HepG2 (cell line): ENCODE results near the gene LANCL3. TPM values are rescaled to one million over a fixed set of nuclear protein-coding genes. Genes with fewer than 3 reads are reported as not detected.

Experiments
- ATAC-seq: fragments of 200-7000 bp; cut with Tn5 transposase; 3 replicates; pipeline ENCODE4 v1.9.1; 2020; ENCODE audit warnings: mild to moderate bottlenecking, moderate library complexity
- BruUV-seq: library from RNA; stranded (reverse); fragments of 400-500 nt; replicated peaks from 2 replicates; lab custom pipeline; 2021; lab: Mats Ljungman, UMichigan
- CTCF ChIA-PET: fragments of 300-600 bp; formaldehyde crosslinking; extraction: SDS; loops from one replicate; lab custom pipeline; 2021; ENCODE audit warnings: low total read pairs, inconsistent platforms, low intra/inter-chr PET ratio; lab: Yijun Ruan, JAX
- POLR2A ChIA-PET: fragments of 350-600 bp; sonication (Branson Sonifier 250); formaldehyde crosslinking; loops from one replicate; lab custom pipeline; 2020; ENCODE audit warnings: antibody characterized with exemption, inconsistent platforms; lab: Yijun Ruan, JAX
- DNase-seq: peaks from one replicate; pipeline ENCODE4 v3.0.0-alpha.2; 2015; ENCODE audit warnings: low spot score
- FAIRE-seq: peaks from 3 replicates; lab custom pipeline; 2011; peaks lifted over from hg19 to GRCh38; lab: Jason Lieb, UNC
- H2AFZ ChIP-seq: one replicate; pipeline ENCODE4 v1.6.1; 2011; ENCODE audit warnings: low read length, inconsistent platforms
- H3K27ac ChIP-seq: fragments of 300-600 bp; 3 replicates; pipeline ENCODE4 v1.8.0; 2011; ENCODE audit warnings: mixed run types, mild to moderate bottlenecking, mixed read lengths, low read length, inconsistent platforms; ENCODE audit not compliant: insufficient read depth; ENCODE audit errors: extremely low read length
- H3K27me3 ChIP-seq, 2 experiments: fragments of 200-600 bp in 1 of 2; 2 replicates in 1 of 2; 3 replicates in 1 of 2; pipeline versions ENCODE4 v1.6.0 to v1.8.0; 2011; ENCODE audit warnings: low read length in 2 of 2, mild to moderate bottlenecking in 2 of 2, moderate library complexity in 2 of 2, inconsistent platforms in 1 of 2; ENCODE audit not compliant: insufficient read depth in 2 of 2, control insufficient read depth in 1 of 2
- H3K36me3 ChIP-seq, 2 experiments: fragments of 200-600 bp in 1 of 2; replicated peaks in 1 of 2; 2 replicates in 1 of 2; 3 replicates in 1 of 2; pipeline versions ENCODE4 v1.5.1 to v1.8.0; 2011; ENCODE audit warnings: low read length in 2 of 2, inconsistent platforms in 1 of 2; ENCODE audit not compliant: insufficient read depth in 2 of 2, control insufficient read depth in 1 of 2
- H3K4me1 ChIP-seq: 2 replicates; pipeline ENCODE4 v1.5.1; 2012; ENCODE audit warnings: low read length, inconsistent platforms; ENCODE audit not compliant: insufficient read depth
- H3K4me2 ChIP-seq: 2 replicates; pipeline ENCODE4 v1.6.0; 2011; ENCODE audit warnings: low read depth, low read length, inconsistent platforms
- H3K4me3 ChIP-seq, 3 experiments: fragments of 200-600 bp in 1 of 3; sonication (generic), shearing (Covaris generic) in 1 of 3; replicated peaks in 1 of 3; 2 replicates each; pipeline ENCODE4 v1.5.1; 2011 to 2016; ENCODE audit warnings: low read length in 3 of 3, inconsistent platforms in 2 of 3, low read depth in 2 of 3, mild to moderate bottlenecking in 2 of 3, control low read depth in 1 of 3, mixed read lengths in 1 of 3; ENCODE audit not compliant: insufficient read depth in 1 of 3
- H3K79me2 ChIP-seq: one replicate; pipeline ENCODE4 v1.6.1; 2011; ENCODE audit warnings: low read length, inconsistent platforms; ENCODE audit not compliant: insufficient read depth
- H3K9ac ChIP-seq: 2 replicates; pipeline ENCODE4 v1.6.0; 2011; ENCODE audit warnings: mild to moderate bottlenecking, low read depth, low read length, inconsistent platforms; ENCODE audit not compliant: insufficient read depth
- H3K9me3 ChIP-seq: 2 replicates; pipeline ENCODE4 v1.5.1; 2012; ENCODE audit warnings: mild to moderate bottlenecking, low read length
- H4K20me1 ChIP-seq: 2 replicates; pipeline ENCODE4 v1.6.0; 2011; ENCODE audit warnings: inconsistent platforms, mild to moderate bottlenecking, low read length, moderate library complexity; ENCODE audit not compliant: insufficient read depth
- EHMT2 ChIP-seq: fragments of 200-600 bp; sonication (generic); IDR thresholded peaks from 2 replicates; pipeline ENCODE4 v1.7.0; 2017; ENCODE audit warnings: antibody characterized with exemption, low read depth, low read length, borderline replicate concordance
- FIP1L1 ChIP-seq: fragments of 200-400 bp; formaldehyde crosslinking; IDR thresholded peaks from 2 replicates; pipeline ENCODE4 v1.6.1; 2018; ENCODE audit warnings: low read depth, mild to moderate bottlenecking, low read length, moderate library complexity, borderline replicate concordance; ENCODE audit not compliant: insufficient read depth
- HMG20B ChIP-seq: conservative IDR thresholded peaks from 2 replicates; pipeline ENCODE4 v1.6.1; 2016; ENCODE audit warnings: missing genetic modification reagents, missing compliant biosample characterization
- IKZF1 ChIP-seq: fragments of 450-650 bp; IDR thresholded peaks from 2 replicates; pipeline ENCODE4 v1.7.1; 2016
- NFKB2 ChIP-seq: sonication (generic); formaldehyde crosslinking; IDR thresholded peaks from 2 replicates; pipeline ENCODE4 v1.4.0; 2020; ENCODE audit warnings: missing genetic modification reagents, borderline replicate concordance
- RFXANK ChIP-seq: IDR thresholded peaks from 2 replicates; pipeline ENCODE4 v1.6.1; 2016
- THAP11 ChIP-seq: IDR thresholded peaks from 2 replicates; pipeline ENCODE4 v1.6.1; 2016; ENCODE audit warnings: missing biosample characterization, missing genetic modification reagents
- ZNF253 ChIP-seq: sonication (generic); formaldehyde crosslinking; IDR thresholded peaks from 2 replicates; pipeline ENCODE4 v1.8.0; 2022; ENCODE audit warnings: mild to moderate bottlenecking, missing genetic modification reagents, borderline replicate concordance
- ZNF430 ChIP-seq: sonication (generic); formaldehyde crosslinking; IDR thresholded peaks from 2 replicates; pipeline ENCODE4 v1.9.0; 2021; ENCODE audit warnings: mild to moderate bottlenecking, missing genetic modification reagents
- WGBS: methylation state at CpG from one replicate; pipeline ENCODE4 v1.1.6; 2017; ENCODE audit warnings: low lambda C conversion rate; 5-methylcytosine and 5-hydroxymethylcytosine counted together
- in situ Hi-C: cut with HindIII; loops from 2 replicates; pipeline ENCODE4 v1.10.0; 2017; ENCODE audit warnings: low pct_unique_long_range_greater_than_20kb; ENCODE audit not compliant: extremely low pct_ligation_motif_present
- intact Hi-C: fragments of 100-400 bp; cut with micrococcal nuclease; formaldehyde crosslinking; loops from one replicate; pipeline ENCODE4 v1.10.0; 2022; ENCODE audit not compliant: unreplicated experiment
- polyA plus RNA-seq, 8 experiments: library from polyadenylated mRNA; depleted of rRNA in 3 of 8; stranded (reverse) in 7 of 8; unstranded in 1 of 8; fragments of >200 nt; fragmentation: Illumina TruSeq in 4 of 8; extraction: Trizol in 4 of 8; gene quantifications; 2 replicates each; pipeline versions ENCODE4 v1.2.1 to v1.2.3, GENCODE V29; 2011 to 2016; ENCODE audit warnings: low read depth in 4 of 8, missing spikeins in 1 of 8, mixed read lengths in 1 of 8; ENCODE audit not compliant: insufficient read depth in 1 of 8
- total RNA-seq, 5 experiments: library from RNA; depleted of rRNA; stranded (reverse); fragments of >200 nt; fragmentation: Illumina TruSeq; extraction: Trizol; gene quantifications; 2 replicates each; pipeline ENCODE4 v1.2.3, GENCODE V29; 2016; ENCODE audit warnings: low read depth in 1 of 5
- TF ChIP-seq, protein P1 (sequence below): sonication (generic); formaldehyde crosslinking; conservative IDR thresholded peaks from 2 replicates; pipeline ENCODE4 v1.5.0; 2020; ENCODE audit warnings: missing genetic modification reagents
- TF ChIP-seq, protein P2 (sequence below): sonication (generic); formaldehyde crosslinking; IDR thresholded peaks from 2 replicates; pipeline ENCODE4 v1.5.0; 2020; ENCODE audit warnings: mild to moderate bottlenecking, missing genetic modification reagents
- TF ChIP-seq, protein P3 (sequence below): sonication (generic); formaldehyde crosslinking; IDR thresholded peaks from 2 replicates; pipeline ENCODE4 v1.4.0; 2020; ENCODE audit warnings: mild to moderate bottlenecking, missing genetic modification reagents, borderline replicate concordance
- TF ChIP-seq, protein P4 (sequence below): sonication (generic); formaldehyde crosslinking; IDR thresholded peaks from 2 replicates; pipeline ENCODE4 v1.5.0; 2020; ENCODE audit warnings: mild to moderate bottlenecking, missing genetic modification reagents

Gene LANCL3
- total and polyA plus RNA-seq, 2 of the 13 experiments (the other 11 are each of a cell fraction or from before 2014, with no cell fraction given) = not detected

DNA sequence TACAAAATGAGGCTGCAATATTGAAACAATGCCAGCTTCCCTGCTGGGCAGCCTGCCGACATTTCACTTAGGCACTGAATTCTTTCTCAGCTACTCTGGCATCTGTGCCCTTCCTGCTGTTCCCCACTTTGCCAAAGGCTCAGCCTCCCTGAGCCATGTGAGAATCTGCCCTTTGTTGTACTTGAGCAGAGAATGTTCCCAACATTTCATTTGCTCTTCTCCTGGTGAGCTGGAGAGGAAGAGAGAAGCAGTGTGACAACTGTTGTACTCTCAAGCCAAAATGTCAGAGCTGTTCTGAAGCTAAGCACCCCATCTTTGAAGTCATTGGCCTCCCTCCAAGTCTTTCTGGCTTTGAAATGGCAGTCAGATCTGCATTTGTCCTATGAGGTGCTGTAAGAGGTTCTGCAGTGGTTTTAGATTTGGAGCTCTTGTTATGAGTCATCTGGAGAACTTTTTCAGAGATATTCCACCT, 32.5 kb downstream of the LANCL3 start (continued):
- no peak for TF ChIP-seq FIP1L1
- TF ChIP-seq RFXANK = no peak

DNA sequence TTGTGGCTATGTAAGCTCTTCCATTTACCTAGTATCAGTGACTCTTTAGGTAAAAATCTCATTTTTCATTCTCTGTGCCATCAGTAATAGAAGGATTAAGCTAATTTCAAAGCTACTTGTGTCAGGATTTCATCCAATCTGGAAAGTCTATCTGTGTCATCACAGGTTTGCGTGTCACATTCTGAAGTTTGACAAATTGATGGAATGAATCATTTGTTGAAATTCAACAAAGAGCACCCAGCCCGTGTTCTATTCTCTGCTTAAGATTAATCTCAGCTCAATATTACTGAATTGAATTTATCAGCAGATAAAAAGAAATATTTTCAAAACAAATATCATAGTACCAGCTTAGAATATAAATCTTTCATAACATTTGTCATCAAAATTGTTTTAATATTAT, 35.8 kb downstream of the LANCL3 start:
- in situ Hi-C loops = no loop called here

More for the DNA sequence above, 35.8 kb downstream of the LANCL3 start:
- no peak overlapping the region for H3K4me3 ChIP-seq
- TF ChIP-seq, protein P1, sequence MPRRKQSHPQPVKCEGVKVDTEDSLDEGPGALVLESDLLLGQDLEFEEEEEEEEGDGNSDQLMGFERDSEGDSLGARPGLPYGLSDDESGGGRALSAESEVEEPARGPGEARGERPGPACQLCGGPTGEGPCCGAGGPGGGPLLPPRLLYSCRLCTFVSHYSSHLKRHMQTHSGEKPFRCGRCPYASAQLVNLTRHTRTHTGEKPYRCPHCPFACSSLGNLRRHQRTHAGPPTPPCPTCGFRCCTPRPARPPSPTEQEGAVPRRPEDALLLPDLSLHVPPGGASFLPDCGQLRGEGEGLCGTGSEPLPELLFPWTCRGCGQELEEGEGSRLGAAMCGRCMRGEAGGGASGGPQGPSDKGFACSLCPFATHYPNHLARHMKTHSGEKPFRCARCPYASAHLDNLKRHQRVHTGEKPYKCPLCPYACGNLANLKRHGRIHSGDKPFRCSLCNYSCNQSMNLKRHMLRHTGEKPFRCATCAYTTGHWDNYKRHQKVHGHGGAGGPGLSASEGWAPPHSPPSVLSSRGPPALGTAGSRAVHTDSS (CRISPR knock-in tag) = no peak
- TF ChIP-seq NFKB2 (CRISPR knock-in tag) (no peak), THAP11 (CRISPR knock-in tag) (no peak), HMG20B (CRISPR knock-in tag) (no peak), EHMT2 (no peak), ZNF253 (no peak), ZNF430 (no peak), IKZF1 (no peak)
- TF ChIP-seq, protein P2, sequence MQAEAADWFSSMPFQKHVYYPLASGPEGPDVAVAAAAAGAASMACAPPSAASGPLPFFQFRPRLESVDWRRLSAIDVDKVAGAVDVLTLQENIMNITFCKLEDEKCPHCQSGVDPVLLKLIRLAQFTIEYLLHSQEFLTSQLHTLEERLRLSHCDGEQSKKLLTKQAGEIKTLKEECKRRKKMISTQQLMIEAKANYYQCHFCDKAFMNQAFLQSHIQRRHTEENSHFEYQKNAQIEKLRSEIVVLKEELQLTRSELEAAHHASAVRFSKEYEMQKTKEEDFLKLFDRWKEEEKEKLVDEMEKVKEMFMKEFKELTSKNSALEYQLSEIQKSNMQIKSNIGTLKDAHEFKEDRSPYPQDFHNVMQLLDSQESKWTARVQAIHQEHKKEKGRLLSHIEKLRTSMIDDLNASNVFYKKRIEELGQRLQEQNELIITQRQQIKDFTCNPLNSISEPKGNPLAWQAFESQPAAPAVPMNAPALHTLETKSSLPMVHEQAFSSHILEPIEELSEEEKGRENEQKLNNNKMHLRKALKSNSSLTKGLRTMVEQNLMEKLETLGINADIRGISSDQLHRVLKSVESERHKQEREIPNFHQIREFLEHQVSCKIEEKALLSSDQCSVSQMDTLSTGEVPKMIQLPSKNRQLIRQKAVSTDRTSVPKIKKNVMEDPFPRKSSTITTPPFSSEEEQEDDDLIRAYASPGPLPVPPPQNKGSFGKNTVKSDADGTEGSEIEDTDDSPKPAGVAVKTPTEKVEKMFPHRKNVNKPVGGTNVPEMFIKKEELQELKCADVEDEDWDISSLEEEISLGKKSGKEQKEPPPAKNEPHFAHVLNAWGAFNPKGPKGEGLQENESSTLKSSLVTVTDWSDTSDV (CRISPR knock-in tag) = no peak
- TF ChIP-seq, protein P3, sequence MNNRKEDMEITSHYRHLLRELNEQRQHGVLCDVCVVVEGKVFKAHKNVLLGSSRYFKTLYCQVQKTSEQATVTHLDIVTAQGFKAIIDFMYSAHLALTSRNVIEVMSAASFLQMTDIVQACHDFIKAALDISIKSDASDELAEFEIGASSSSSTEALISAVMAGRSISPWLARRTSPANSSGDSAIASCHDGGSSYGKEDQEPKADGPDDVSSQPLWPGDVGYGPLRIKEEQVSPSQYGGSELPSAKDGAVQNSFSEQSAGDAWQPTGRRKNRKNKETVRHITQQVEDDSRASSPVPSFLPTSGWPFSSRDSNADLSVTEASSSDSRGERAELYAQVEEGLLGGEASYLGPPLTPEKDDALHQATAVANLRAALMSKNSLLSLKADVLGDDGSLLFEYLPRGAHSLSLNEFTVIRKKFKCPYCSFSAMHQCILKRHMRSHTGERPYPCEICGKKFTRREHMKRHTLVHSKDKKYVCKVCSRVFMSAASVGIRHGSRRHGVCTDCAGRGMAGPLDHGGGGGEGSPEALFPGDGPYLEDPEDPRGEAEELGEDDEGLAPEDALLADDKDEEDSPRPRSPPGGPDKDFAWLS (CRISPR knock-in tag) = no peak
- TF ChIP-seq, protein P4, sequence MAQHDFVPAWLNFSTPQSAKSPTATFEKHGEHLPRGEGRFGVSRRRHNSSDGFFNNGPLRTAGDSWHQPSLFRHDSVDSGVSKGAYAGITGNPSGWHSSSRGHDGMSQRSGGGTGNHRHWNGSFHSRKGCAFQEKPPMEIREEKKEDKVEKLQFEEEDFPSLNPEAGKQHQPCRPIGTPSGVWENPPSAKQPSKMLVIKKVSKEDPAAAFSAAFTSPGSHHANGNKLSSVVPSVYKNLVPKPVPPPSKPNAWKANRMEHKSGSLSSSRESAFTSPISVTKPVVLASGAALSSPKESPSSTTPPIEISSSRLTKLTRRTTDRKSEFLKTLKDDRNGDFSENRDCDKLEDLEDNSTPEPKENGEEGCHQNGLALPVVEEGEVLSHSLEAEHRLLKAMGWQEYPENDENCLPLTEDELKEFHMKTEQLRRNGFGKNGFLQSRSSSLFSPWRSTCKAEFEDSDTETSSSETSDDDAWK (CRISPR knock-in tag) = no peak
- TF ChIP-seq, all 625 proteins: peak for 0
- Histone ChIP-seq H3K9me3 (no peaks in the 10 kb centered on the region), H3K79me2 (no peaks in the 10 kb centered on the region), H4K20me1 (no peaks in the 10 kb centered on the region), H3K9ac (no peak overlapping the region), H3K4me1 (no peaks in the 10 kb centered on the region), H3K36me3 (no peaks in the 10 kb centered on the region), H3K4me2 (no peak overlapping the region), H2AFZ (no peak overlapping the region), H3K27me3 (no peaks in the 10 kb centered on the region), H3K27ac (no peak overlapping the region)
- ChIA-PET POLR2A (no interaction called here), CTCF (no interaction called here)
- FAIRE-seq (no peak), DNase-seq (no peak), ATAC-seq (no peak)
- WGBS = 0% methylated on average over 2 of the region's 2 CpGs
- intact Hi-C loops = no loop called here
- BruUV-seq = no TSS peak
